HEK293 (cell line): ENCODE results near the gene ZC3H12C.
A peak's percentile ranks its signal among the peaks of the same experiment; 100 is the strongest.

Experiments
- CTCF ChIA-PET: fragments of 350-600 bp; formaldehyde crosslinking; extraction: SDS; loops from one replicate; lab custom pipeline; 2021; ENCODE audit warnings: antibody characterized with exemption; lab: Yijun Ruan, JAX
- POLR2A ChIA-PET: fragments of 300-600 bp; formaldehyde crosslinking; extraction: SDS; loops from one replicate; lab custom pipeline; 2020; ENCODE audit warnings: antibody characterized with exemption, inconsistent platforms; lab: Yijun Ruan, JAX
- H3K27ac ChIP-seq: fragments of 200-500 bp; sonication (Bioruptor generic); 2 replicates; pipeline ENCODE4 v1.5.1; 2014; ENCODE audit warnings: low read depth, low read length, control low read depth, inconsistent platforms; ENCODE audit errors: extremely low read depth
- H3K36me3 ChIP-seq, 2 experiments: fragments of 200-500 bp in 1 of 2; sonication (Bioruptor generic) in 1 of 2; 1 replicate in 1 of 2; 2 replicates in 1 of 2; pipeline ENCODE4 v1.5.1; 2014 to 2017; ENCODE audit warnings: inconsistent platforms in 2 of 2, low read length in 2 of 2; ENCODE audit not compliant: control insufficient read depth in 2 of 2, insufficient read depth in 1 of 2
- H3K4me1 ChIP-seq: fragments of 200-500 bp; sonication (Bioruptor generic); 2 replicates; pipeline ENCODE4 v1.5.1; 2014; ENCODE audit warnings: mild to moderate bottlenecking, low read length, inconsistent platforms; ENCODE audit not compliant: control insufficient read depth, insufficient read depth
- H3K4me3 ChIP-seq: 2 replicates; pipeline ENCODE4 v1.5.1; 2011; ENCODE audit warnings: low read depth, mild to moderate bottlenecking, control low read depth, low read length, moderate library complexity
- H3K9me3 ChIP-seq: fragments of 200-500 bp; sonication (Bioruptor generic); 2 replicates; pipeline ENCODE4 v1.5.1; 2014; ENCODE audit warnings: low read depth, low read length, inconsistent platforms; ENCODE audit not compliant: control insufficient read depth, insufficient read depth
- FEZF1 ChIP-seq: fragments of 450-650 bp; formaldehyde crosslinking; IDR thresholded peaks from 2 replicates; pipeline ENCODE4 v1.5.1; 2016; ENCODE audit warnings: missing biosample characterization, missing genetic modification characterization
- GLIS1 ChIP-seq: fragments of 450-650 bp; formaldehyde crosslinking; IDR thresholded peaks from 2 replicates; pipeline ENCODE4 v1.5.1; 2016; ENCODE audit warnings: missing biosample characterization, missing genetic modification characterization
- GLIS2 ChIP-seq: fragments of 450-650 bp; formaldehyde crosslinking; IDR thresholded peaks from 2 replicates; pipeline ENCODE4 v1.5.1; 2016; ENCODE audit warnings: missing biosample characterization, missing genetic modification characterization
- HOXA7 ChIP-seq: sonication (generic); formaldehyde crosslinking; IDR thresholded peaks from 2 replicates; pipeline ENCODE4 v1.8.1; 2022; ENCODE audit warnings: missing genetic modification reagents, borderline replicate concordance
- IKZF3 ChIP-seq: fragments of 450-650 bp; IDR thresholded peaks from 2 replicates; pipeline ENCODE4 v1.5.0; 2018; ENCODE audit warnings: missing biosample characterization, mild to moderate bottlenecking, missing genetic modification characterization, moderate library complexity
- KLF17 ChIP-seq: fragments of 450-650 bp; formaldehyde crosslinking; IDR thresholded peaks from 2 replicates; pipeline ENCODE4 v1.5.1; 2016; ENCODE audit warnings: missing biosample characterization, missing genetic modification characterization
- MEIS1 ChIP-seq: sonication (generic); formaldehyde crosslinking; IDR thresholded peaks from 2 replicates; pipeline ENCODE4 v1.8.1; 2022; ENCODE audit warnings: missing genetic modification reagents, mild to moderate bottlenecking, borderline replicate concordance
- ZFP37 ChIP-seq: fragments of 450-650 bp; formaldehyde crosslinking; IDR thresholded peaks from 2 replicates; pipeline ENCODE4 v1.5.1; 2016; ENCODE audit warnings: missing biosample characterization, missing genetic modification characterization
- ZNF133 ChIP-seq: fragments of 450-650 bp; formaldehyde crosslinking; IDR thresholded peaks from 2 replicates; pipeline ENCODE4 v1.5.1; 2016; ENCODE audit warnings: missing biosample characterization, missing genetic modification characterization
- ZNF37A ChIP-seq: fragments of 450-650 bp; IDR thresholded peaks from 2 replicates; pipeline ENCODE4 v1.5.1; 2018; ENCODE audit warnings: missing biosample characterization, missing genetic modification characterization
- ZNF394 ChIP-seq: fragments of 450-650 bp; formaldehyde crosslinking; IDR thresholded peaks from 2 replicates; pipeline ENCODE4 v1.5.1; 2016; ENCODE audit warnings: missing biosample characterization, missing genetic modification characterization, mild to moderate bottlenecking, moderate library complexity, borderline replicate concordance
- ZNF548 ChIP-seq: fragments of 450-650 bp; formaldehyde crosslinking; IDR thresholded peaks from 2 replicates; pipeline ENCODE4 v1.5.1; 2016; ENCODE audit warnings: missing biosample characterization, missing genetic modification characterization
- ZNF621 ChIP-seq: fragments of 450-650 bp; formaldehyde crosslinking; IDR thresholded peaks from 2 replicates; pipeline ENCODE4 v1.5.1; 2017; ENCODE audit warnings: missing biosample characterization, missing genetic modification characterization
- ZNF792 ChIP-seq: fragments of 450-650 bp; formaldehyde crosslinking; IDR thresholded peaks from 2 replicates; pipeline ENCODE4 v1.5.1; 2016; ENCODE audit warnings: missing biosample characterization, missing genetic modification characterization
- ZNF843 ChIP-seq: fragments of 450-650 bp; formaldehyde crosslinking; IDR thresholded peaks from 2 replicates; pipeline ENCODE4 v1.5.1; 2016; ENCODE audit warnings: missing biosample characterization, missing genetic modification characterization
- ZXDB ChIP-seq: fragments of 450-650 bp; formaldehyde crosslinking; IDR thresholded peaks from 2 replicates; pipeline ENCODE4 v1.5.1; 2016; ENCODE audit warnings: missing biosample characterization, missing genetic modification characterization
- TF ChIP-seq, protein P1 (sequence below): fragments of 450-650 bp; formaldehyde crosslinking; IDR thresholded peaks from 2 replicates; pipeline ENCODE4 v1.5.1; 2017; ENCODE audit warnings: missing biosample characterization, missing genetic modification characterization
- TF ChIP-seq, protein P2 (sequence below): fragments of 450-650 bp; IDR thresholded peaks from 2 replicates; pipeline ENCODE4 v1.5.1; 2018; ENCODE audit warnings: missing biosample characterization, missing genetic modification characterization

The ZC3H12C gene

DNA sequence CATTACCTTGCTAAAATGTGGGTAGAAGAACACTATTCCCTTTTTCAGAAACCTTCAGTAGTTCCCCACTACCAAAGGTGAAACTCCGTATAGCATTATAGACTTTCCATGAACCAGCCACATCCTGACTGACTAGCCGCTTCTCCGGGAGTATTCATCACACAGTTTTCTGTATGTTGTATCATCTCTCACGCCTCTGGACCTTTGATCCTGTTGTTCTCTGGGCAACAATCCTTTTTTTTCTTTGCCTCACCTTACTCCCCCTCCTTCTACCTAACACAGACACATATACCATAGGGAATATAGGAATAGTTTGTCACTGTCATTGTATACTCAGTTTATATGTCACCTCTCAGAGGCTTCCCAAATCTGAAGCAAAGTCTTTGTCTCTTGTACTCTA, 20.8 kb downstream of the ZC3H12C start:
- no peaks in the 10 kb centered on the region for H3K4me1 ChIP-seq
- peaks cover 0 to 6% of the 10 kb centered on the region in 2 experiments; a peak in 1 of 3 replicates for H3K36me3 ChIP-seq
- peak; percentile 71; the same call in 1 of the 2 replicates for TF ChIP-seq ZNF133 (tag by site-specific recombination)
- no peak for TF ChIP-seq ZNF621 (tag by site-specific recombination)
- TF ChIP-seq GLIS1 (tag by site-specific recombination), result no peak
- no peak for TF ChIP-seq MEIS1 (CRISPR knock-in tag)
- H3K9me3 ChIP-seq, result no peaks in the 10 kb centered on the region
- no peak overlapping the region for H3K27ac ChIP-seq
- POLR2A ChIA-PET, result no interaction called here
- H3K4me3 ChIP-seq, result no peak overlapping the region
- CTCF ChIA-PET, result interaction anchor here (0.6 kb wide), 2 partner anchors 16 to 462 kb away, joined by 3 read pairs; no protein-coding TSS in a partner anchor

DNA sequence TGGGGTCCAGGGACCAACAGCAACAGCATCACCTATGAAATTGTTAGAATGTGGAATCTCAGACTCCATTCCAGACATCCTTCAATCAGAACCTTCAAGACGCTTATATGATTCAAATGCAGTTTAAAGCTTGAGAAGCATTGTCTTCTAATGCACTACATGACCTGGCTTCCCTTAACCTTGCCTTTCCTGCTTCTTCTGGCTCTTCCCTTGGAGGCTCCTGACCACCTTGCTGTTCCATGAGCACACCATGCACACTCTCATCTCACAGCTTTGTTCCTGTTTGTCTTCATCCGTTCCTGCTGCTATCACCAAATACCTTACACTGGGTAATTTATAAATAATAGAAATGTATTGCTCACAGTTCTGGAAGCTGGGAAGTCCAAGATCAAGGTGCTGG, 26.1 kb downstream of the ZC3H12C start:
- TF ChIP-seq ZXDB (tag by site-specific recombination) (no peak), MEIS1 (CRISPR knock-in tag) (no peak), GLIS2 (tag by site-specific recombination) (no peak), ZNF37A (tag by site-specific recombination) (no peak), HOXA7 (no peak), IKZF3 (tag by site-specific recombination) (no peak), ZNF548 (tag by site-specific recombination) (no peak), KLF17 (no peak)
- TF ChIP-seq, all 188 proteins: peak for 0
- Histone ChIP-seq H3K36me3 (peaks cover 0 to 3% of the 10 kb centered on the region in 2 experiments; a peak in 1 of 3 replicates), H3K4me1 (no peaks in the 10 kb centered on the region), H3K4me3 (no peak overlapping the region), H3K9me3 (no peaks in the 10 kb centered on the region), H3K27ac (no peak overlapping the region)
- ChIA-PET CTCF (no interaction called here), POLR2A (no interaction called here)

DNA sequence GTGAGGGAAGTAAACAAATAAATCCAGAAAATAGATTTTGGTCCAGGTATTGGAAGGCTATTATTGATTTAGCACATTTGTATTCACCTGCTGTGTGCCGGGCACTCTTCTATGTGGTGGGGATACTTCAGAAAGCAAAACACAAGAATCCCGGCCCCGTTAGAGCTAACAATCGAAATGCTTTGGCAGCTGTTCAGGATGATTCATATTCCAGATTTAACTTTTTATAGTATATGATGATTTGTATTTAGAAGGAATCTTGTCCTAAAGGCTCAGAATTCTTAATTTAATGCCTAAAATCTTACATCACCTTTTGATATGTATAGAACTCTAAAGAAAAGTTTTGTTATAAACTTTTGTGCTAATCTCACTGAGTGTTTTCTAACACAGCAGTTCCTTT, 28.0 kb downstream of the ZC3H12C start:
- TF ChIP-seq, protein P1, sequence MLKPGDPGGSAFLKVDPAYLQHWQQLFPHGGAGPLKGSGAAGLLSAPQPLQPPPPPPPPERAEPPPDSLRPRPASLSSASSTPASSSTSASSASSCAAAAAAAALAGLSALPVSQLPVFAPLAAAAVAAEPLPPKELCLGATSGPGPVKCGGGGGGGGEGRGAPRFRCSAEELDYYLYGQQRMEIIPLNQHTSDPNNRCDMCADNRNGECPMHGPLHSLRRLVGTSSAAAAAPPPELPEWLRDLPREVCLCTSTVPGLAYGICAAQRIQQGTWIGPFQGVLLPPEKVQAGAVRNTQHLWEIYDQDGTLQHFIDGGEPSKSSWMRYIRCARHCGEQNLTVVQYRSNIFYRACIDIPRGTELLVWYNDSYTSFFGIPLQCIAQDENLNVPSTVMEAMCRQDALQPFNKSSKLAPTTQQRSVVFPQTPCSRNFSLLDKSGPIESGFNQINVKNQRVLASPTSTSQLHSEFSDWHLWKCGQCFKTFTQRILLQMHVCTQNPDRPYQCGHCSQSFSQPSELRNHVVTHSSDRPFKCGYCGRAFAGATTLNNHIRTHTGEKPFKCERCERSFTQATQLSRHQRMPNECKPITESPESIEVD (tag by site-specific recombination), result peak; percentile 58; the same call in 1 of the 2 replicates
- TF ChIP-seq FEZF1 (tag by site-specific recombination) (no peak), ZFP37 (tag by site-specific recombination) (no peak), ZNF792 (no peak), ZNF843 (tag by site-specific recombination) (no peak), ZNF394 (no peak)
- TF ChIP-seq, protein P2, sequence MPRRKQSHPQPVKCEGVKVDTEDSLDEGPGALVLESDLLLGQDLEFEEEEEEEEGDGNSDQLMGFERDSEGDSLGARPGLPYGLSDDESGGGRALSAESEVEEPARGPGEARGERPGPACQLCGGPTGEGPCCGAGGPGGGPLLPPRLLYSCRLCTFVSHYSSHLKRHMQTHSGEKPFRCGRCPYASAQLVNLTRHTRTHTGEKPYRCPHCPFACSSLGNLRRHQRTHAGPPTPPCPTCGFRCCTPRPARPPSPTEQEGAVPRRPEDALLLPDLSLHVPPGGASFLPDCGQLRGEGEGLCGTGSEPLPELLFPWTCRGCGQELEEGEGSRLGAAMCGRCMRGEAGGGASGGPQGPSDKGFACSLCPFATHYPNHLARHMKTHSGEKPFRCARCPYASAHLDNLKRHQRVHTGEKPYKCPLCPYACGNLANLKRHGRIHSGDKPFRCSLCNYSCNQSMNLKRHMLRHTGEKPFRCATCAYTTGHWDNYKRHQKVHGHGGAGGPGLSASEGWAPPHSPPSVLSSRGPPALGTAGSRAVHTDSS (tag by site-specific recombination), result no peak
- TF ChIP-seq, all 188 proteins: peak for 1
- Histone ChIP-seq H3K27ac (no peak overlapping the region), H3K36me3 (no peaks in the 10 kb centered on the region), H3K4me1 (no peaks in the 10 kb centered on the region), H3K4me3 (no peak overlapping the region), H3K9me3 (no peaks in the 10 kb centered on the region)
- ChIA-PET POLR2A (no interaction called here), CTCF (interaction anchor here (0.6 kb wide), 1 partner anchor 260 kb away, joined by 3 read pairs; no protein-coding TSS in a partner anchor)
